ENCODE data around the gene SCGB1D2.

GRCh38 chr11:62251698-62252097 is 9.7 kb downstream of the SCGB1D2 start:
- TF ChIP-seq, protein P1, sequence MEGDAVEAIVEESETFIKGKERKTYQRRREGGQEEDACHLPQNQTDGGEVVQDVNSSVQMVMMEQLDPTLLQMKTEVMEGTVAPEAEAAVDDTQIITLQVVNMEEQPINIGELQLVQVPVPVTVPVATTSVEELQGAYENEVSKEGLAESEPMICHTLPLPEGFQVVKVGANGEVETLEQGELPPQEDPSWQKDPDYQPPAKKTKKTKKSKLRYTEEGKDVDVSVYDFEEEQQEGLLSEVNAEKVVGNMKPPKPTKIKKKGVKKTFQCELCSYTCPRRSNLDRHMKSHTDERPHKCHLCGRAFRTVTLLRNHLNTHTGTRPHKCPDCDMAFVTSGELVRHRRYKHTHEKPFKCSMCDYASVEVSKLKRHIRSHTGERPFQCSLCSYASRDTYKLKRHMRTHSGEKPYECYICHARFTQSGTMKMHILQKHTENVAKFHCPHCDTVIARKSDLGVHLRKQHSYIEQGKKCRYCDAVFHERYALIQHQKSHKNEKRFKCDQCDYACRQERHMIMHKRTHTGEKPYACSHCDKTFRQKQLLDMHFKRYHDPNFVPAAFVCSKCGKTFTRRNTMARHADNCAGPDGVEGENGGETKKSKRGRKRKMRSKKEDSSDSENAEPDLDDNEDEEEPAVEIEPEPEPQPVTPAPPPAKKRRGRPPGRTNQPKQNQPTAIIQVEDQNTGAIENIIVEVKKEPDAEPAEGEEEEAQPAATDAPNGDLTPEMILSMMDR (IDR thresholded peaks at IDR 0.05; ENCODE audit: poor library complexity) = no peak
- TF ChIP-seq EZH2 (IDR thresholded peaks at IDR 0.05; ENCODE audit: borderline replicate concordance) = no peak

All from hepatocyte (in vitro differentiated cells).